NCI-H2107 (cell line): ENCODE measurements around the gene SETD6.
"Not testable (repeated sequence)": the region's sequence is repeated elsewhere in the genome, so short reads cannot be mapped to it uniquely, and the experiment has no call there.

Experiments
- DNase-seq: peaks from one replicate; lab custom pipeline; 2025; lab: John Stamatoyannopoulos, UW

Gene SETD6

GRCh38 chr16:58515125-58515870, at the start of gene SETD6:
Gene SETD6, plus strand, starts transcription at chr16:58515517. Its CDS starts 21 bp downstream, at chr16:58515538.
- peak; percentile 23 for DNase-seq

DNA sequence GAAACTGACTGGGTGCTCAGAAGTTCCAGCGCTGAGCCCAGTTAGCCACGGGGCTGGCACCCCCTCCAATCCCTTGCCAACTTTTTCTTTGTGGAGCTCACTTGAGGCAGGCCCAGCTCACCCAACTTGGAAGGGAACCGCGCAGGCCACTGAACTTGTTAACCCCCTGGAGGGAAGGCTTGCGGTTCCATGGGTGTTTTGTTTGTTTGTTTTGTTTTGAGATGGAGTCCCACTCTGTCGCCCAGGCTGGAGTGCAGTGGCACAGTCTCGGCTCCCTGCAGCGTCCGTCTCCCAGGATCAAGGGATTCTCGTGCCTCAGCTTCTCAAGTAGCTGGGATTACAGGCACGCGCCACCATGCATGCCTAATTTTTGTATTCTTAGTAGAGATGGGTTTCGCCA, 49.5 kb upstream of the SETD6 start:
- no peak for DNase-seq

DNA sequence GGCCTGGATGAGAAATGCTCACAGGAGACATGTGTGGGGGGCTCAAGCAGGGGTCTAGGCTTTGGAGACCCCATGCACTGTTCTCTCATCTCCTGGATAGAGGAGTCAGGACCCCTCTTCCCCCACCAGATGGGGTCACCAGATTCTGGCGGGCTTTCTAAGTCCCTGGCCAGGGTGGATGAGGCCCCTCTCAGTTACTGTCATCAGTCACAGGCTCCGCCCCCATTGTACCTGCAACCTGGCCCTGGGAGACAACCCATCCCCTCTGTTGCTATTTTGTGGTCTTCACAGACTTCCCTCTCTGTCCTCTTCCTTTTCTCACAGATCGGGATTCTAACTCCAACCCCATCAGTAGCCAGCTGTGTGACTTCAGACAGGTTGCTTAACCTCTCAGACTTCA, 48.9 kb upstream of the SETD6 start:
- DNase-seq: no peak

DNA sequence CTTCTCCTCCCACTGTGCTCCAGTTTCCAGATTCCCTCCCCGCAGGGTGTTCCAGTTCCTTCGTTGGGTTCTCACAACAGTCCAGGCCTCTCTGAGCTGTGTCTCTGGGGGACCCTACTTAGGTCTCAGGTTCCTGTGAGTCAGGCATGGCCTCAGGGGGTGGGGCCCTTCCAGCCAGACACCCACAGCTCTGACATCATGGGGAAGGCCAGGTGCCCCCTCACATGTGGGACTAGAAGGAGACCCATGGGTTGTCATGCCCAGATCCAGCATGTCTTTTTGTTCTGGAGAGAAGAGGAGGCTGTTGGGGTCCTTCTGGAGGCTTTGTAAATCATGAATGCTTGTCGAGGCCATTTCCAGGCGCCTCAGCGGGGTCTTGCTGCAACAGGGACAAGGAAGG, 47.4 kb upstream of the SETD6 start:
- no peak for DNase-seq

- peak; percentile 34 for DNase-seq
Observed at GRCh38 chr16:58471209-58471975, 43.9 kb upstream of the SETD6 start.

DNA sequence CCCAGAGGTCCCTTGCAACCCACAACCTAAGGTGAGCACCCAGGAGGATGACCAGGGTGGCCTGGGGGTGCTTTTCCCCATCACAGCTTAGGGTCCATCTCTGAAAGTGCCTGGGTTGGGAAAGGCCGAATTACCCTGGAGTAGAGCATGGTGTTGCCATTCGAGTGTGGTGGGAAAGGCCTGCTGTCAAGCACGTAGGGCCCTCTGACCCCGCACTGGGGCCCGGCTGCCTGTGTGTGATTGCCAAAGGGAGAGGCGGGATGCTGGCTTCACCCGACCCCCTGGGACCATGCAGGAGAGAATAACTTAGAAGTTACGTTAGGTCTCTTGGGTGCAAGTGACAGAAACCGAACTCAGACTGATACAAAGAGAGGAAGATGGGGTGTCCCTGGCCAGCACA, 43.1 kb upstream of the SETD6 start:
- DNase-seq: no peak

DNA sequence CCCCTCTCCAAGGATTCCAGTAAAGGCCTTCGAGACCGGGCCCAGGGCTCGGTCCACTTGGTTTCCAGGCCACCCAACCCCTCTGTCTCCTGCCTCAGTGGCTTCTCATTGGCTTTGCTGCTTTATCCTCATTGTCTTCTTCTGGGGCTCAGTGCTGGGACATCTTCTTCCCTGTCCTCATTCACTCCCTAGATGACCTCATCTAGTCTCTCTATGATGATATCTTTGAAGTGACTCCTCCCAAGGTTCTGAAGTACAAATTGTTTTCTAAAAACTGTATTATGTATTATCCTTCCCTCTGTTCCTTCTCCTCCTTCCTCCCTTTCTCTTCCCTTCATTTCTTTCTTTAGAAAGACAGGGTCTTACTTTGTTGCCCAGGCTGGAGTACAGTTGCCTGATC, 42.5 kb upstream of the SETD6 start:
- DNase-seq: no peak

GRCh38 chr16:58474296-58474695, 41.0 kb upstream of the SETD6 start:
- no peak for DNase-seq

DNA sequence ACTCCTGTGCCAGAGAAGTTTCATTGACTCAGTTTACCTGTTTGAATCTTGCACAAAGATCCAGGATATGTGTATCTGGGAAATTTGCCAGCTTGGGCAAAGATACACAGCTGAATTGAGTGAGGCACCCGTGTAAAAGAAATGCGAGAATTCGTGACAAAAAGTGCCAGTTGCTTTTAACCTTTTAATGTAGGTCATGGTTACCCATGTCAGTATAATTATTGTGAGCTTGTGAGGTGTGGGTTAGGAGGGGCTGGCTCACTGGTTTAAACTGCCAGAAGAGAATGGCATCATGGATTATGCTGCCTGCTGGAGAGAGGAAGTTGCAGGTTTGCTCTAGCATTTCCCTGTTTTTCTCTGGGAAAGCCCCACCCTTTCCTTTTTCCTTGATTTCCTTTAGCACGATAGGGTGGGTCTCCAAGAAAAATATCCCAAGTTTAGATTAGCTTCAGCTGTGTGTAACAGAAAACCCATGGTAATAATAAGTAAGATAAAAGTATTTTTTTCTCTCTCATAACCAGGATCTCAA, 40.2 kb upstream of the SETD6 start:
- no peak for DNase-seq

- DNase-seq: no peak
Observed at GRCh38 chr16:58476791-58477190, 38.5 kb upstream of the SETD6 start.

GRCh38 chr16:58478427-58478826, 36.9 kb upstream of the SETD6 start:
- no peak for DNase-seq

GRCh38 chr16:58481226-58481869, 34.0 kb upstream of the SETD6 start:
- no peak for DNase-seq

DNA sequence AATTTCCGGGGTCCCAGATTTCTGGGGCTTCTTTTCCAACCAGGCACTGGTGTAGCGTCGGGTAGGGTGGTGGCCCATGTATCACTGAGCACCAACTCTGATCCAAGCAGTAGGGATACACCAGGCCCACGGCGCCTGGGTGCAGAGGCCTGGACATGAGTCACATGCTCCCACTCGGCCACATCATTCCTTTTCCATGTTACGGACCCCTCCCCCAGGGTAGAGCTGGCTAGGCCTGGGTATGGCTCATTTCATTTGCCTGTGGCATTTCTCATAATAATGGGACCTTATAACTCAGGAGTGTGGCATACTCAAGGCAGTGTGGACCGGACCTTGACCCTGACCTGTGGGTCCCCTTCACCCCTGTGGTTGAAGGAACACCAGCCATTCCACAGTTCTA, 33.4 kb upstream of the SETD6 start:
- no peak for DNase-seq

- no peak for DNase-seq
Observed at GRCh38 chr16:58485184-58485887, 30.0 kb upstream of the SETD6 start.

GRCh38 chr16:58487566-58488351, 27.6 kb upstream of the SETD6 start:
- peak; percentile 71 for DNase-seq

DNA sequence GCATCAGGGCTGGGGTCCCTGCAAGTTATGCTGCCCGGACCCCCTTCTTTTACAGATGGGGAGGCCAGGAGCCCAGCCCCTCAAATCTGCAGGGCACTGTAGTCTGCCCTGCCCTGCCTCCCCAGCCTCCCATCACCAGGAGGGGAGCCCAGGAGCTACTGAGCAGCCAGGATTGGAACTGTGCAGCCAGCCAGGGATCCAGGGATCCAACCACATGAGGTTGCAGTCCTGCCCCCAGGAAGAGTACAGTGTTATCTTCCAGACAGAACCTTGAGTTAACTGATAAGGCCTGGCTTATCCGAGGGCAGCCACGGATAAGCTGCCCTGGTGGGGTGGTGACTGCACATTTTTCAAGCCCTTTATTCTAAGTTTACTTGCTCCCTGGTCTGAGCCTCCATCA, 26.8 kb upstream of the SETD6 start:
- no peak for DNase-seq

GRCh38 chr16:58490065-58490464, 25.3 kb upstream of the SETD6 start:
- no peak for DNase-seq

DNA sequence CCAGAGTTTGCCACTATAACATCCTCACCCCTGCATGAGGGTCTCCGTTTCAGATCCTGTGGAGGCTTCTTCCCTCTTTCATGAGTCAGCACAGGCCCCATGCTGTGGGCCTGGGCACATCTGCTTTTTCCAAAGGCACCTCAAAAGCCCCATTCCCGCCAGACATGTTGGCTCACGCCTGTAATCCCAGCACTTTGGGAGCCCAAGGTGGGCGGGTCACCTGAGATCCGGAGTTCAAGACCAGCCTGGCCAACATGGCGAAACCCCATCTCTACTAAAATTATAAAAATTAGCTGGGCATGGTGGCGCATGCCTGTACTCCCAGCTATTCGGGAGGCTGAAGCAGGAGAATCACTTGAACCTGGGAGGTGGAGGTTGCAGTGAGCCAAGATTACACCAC, 24.8 kb upstream of the SETD6 start:
- not testable (repeated sequence) for DNase-seq

- peak; percentile 18 for DNase-seq
Observed at GRCh38 chr16:58492066-58492465, 23.3 kb upstream of the SETD6 start.

DNA sequence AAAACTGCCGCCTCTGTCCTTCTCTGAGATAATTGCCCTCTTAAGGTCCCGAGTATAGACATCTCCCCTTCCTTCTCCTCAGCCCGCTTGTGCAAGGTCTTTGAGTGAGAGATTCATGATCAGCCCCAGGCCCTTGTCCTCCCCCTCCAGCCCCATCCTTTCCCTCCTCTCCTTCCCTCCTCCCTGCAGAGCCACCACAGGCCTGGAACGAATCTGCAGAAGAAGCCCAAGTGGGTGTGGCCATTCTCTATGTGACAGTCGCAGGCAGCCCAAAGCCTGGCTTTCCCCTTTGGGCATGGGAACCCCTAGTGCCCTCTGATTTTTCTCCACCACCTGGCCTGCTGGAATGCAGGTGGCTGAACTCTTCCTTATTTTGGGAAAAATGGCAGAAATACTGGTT, 22.6 kb upstream of the SETD6 start:
- DNase-seq: no peak

- DNase-seq: no peak
Observed at GRCh38 chr16:58493756-58494431, 21.4 kb upstream of the SETD6 start.
